Liver (tissue), 9 donors: ENCODE data around the gene RALGPS1. TPM values are rescaled to one million over a fixed set of nuclear protein-coding genes. Genes with fewer than 3 reads are reported as not detected.

ENCODE experiments used
- DNase-seq: peaks from one replicate; pipeline ENCODE4 v3.0.0-alpha.2; 2017; ENCODE audit warnings: low spot score
- H3K27ac ChIP-seq, 2 donors: one replicate each; pipeline ENCODE4 v1.7.0; 2013; ENCODE audit warnings: inconsistent platforms in 2 of 2, low read length in 2 of 2, control low read depth in 1 of 2, low read depth in 1 of 2, mild to moderate bottlenecking in 1 of 2
- H3K27me3 ChIP-seq, 4 donors: one replicate each; pipeline versions ENCODE4 v1.6.1 to v1.7.0; 2013; ENCODE audit warnings: low read length in 3 of 4, inconsistent platforms in 1 of 4, mild to moderate bottlenecking in 1 of 4, moderate library complexity in 1 of 4; ENCODE audit not compliant: control insufficient read depth in 4 of 4, insufficient read depth in 4 of 4
- H3K36me3 ChIP-seq, 4 donors: one replicate each; pipeline versions ENCODE4 v1.6.1 to v1.7.0; 2013; ENCODE audit warnings: low read length in 3 of 4, mild to moderate bottlenecking in 3 of 4, low read depth in 1 of 4, moderate library complexity in 1 of 4; ENCODE audit not compliant: control insufficient read depth in 4 of 4, insufficient read depth in 3 of 4
- H3K4me1 ChIP-seq, 4 donors: one replicate each; pipeline versions ENCODE4 v1.6.1 to v1.7.0; 2013; ENCODE audit warnings: low read length in 3 of 4, mild to moderate bottlenecking in 3 of 4, moderate library complexity in 1 of 4; ENCODE audit not compliant: control insufficient read depth in 4 of 4, insufficient read depth in 4 of 4
- H3K4me3 ChIP-seq, 3 donors: one replicate each; pipeline versions ENCODE4 v1.6.1 to v1.7.0; 2013; ENCODE audit warnings: low read length in 3 of 3, control low read depth in 1 of 3, low read depth in 1 of 3, mild to moderate bottlenecking in 1 of 3
- H3K9ac ChIP-seq, 2 donors: one replicate each; pipeline ENCODE4 v1.7.0; 2013; ENCODE audit warnings: low read length in 2 of 2, mild to moderate bottlenecking in 2 of 2, moderate library complexity in 2 of 2, control low read depth in 1 of 2, low read depth in 1 of 2
- H3K9me3 ChIP-seq, 4 donors: one replicate each; pipeline versions ENCODE4 v1.6.1 to v1.7.0; 2013; ENCODE audit warnings: low read length in 3 of 4; ENCODE audit not compliant: control insufficient read depth in 4 of 4
- EGR1 ChIP-seq, 2 donors: IDR thresholded peaks; 2 replicates each; pipeline ENCODE4 v1.6.1; 2016 to 2018; ENCODE audit warnings: antibody characterized with exemption in 2 of 2, low read depth in 2 of 2
- FOXA2 ChIP-seq: IDR thresholded peaks from 2 replicates; pipeline ENCODE4 v1.6.1; 2016; ENCODE audit warnings: antibody characterized with exemption
- GABPA ChIP-seq, 2 donors: IDR thresholded peaks in 1 of 2; conservative IDR thresholded peaks in 1 of 2; 2 replicates each; pipeline ENCODE4 v1.6.1; 2016; ENCODE audit warnings: antibody characterized with exemption in 2 of 2, mild to moderate bottlenecking in 1 of 2, moderate library complexity in 1 of 2
- HNF4A ChIP-seq, 2 donors: conservative IDR thresholded peaks; 2 replicates each; pipeline ENCODE4 v1.6.1; 2016; ENCODE audit warnings: antibody characterized with exemption in 2 of 2, mild to moderate bottlenecking in 2 of 2
- HNF4G ChIP-seq: IDR thresholded peaks from 2 replicates; pipeline ENCODE4 v1.6.1; 2016; ENCODE audit warnings: antibody characterized with exemption
- MAX ChIP-seq: IDR thresholded peaks from 2 replicates; pipeline ENCODE4 v1.6.1; 2016; ENCODE audit warnings: antibody characterized with exemption
- NR2F2 ChIP-seq: IDR thresholded peaks from 2 replicates; pipeline ENCODE4 v1.6.1; 2016; ENCODE audit warnings: antibody characterized with exemption
- RAD21 ChIP-seq, 2 donors: IDR thresholded peaks; 2 replicates each; pipeline ENCODE4 v1.6.1; 2016; ENCODE audit warnings: antibody characterized with exemption in 2 of 2, mild to moderate bottlenecking in 2 of 2
- REST ChIP-seq: IDR thresholded peaks from 2 replicates; pipeline ENCODE4 v1.6.1; 2016; ENCODE audit warnings: antibody characterized with exemption, mild to moderate bottlenecking
- RXRA ChIP-seq, 2 donors: IDR thresholded peaks; 2 replicates each; pipeline ENCODE4 v1.6.1; 2017 to 2018; ENCODE audit warnings: antibody characterized with exemption in 2 of 2, mild to moderate bottlenecking in 1 of 2
- SP1 ChIP-seq: IDR thresholded peaks from 2 replicates; pipeline ENCODE4 v1.6.1; 2018; ENCODE audit warnings: antibody characterized with exemption, mild to moderate bottlenecking
- TAF1 ChIP-seq: conservative IDR thresholded peaks from 2 replicates; pipeline ENCODE4 v1.6.1; 2016; ENCODE audit warnings: antibody characterized with exemption, mild to moderate bottlenecking
- YY1 ChIP-seq: IDR thresholded peaks from 2 replicates; pipeline ENCODE4 v1.6.1; 2016; ENCODE audit warnings: antibody characterized with exemption, mild to moderate bottlenecking
- WGBS: extraction: QIAGEN DNeasy Blood & Tissue Kit; methylation state at CpG from one replicate; pipeline ENCODE4 v1.1.7; 2013; 5-methylcytosine and 5-hydroxymethylcytosine counted together
- polyA plus RNA-seq, 2 donors: library from polyadenylated mRNA; stranded (reverse) in 1 of 2; unstranded in 1 of 2; fragments of 200-250 nt in 1 of 2; fragments of >200 nt in 1 of 2; fragmentation: Nextera tagmentation in 1 of 2; extraction: Ambion mirVana in 1 of 2; gene quantifications; one replicate each; pipeline versions ENCODE4 v1.2.1 to v1.2.3, GENCODE V29; 2013 to 2015
- total RNA-seq, 2 donors: library from RNA; depleted of rRNA; stranded (reverse); fragments of >200 nt; gene quantifications; one replicate each; pipeline ENCODE4 v1.2.3, GENCODE V29; 2014
- TF ChIP-seq, protein P1 (sequence below): IDR thresholded peaks from 2 replicates; pipeline ENCODE4 v1.6.1; 2016; ENCODE audit warnings: antibody characterized with exemption
- TF ChIP-seq, protein P2 (sequence below): fragments of 150-350 bp; IDR thresholded peaks from 2 replicates; pipeline ENCODE4 v1.5.1; 2017; ENCODE audit warnings: improper control_type of control experiment, low read depth, low read length; ENCODE audit not compliant: missing input control
- TF ChIP-seq, protein P3 (sequence below): IDR thresholded peaks from 2 replicates; pipeline ENCODE4 v1.6.1; 2016; ENCODE audit warnings: antibody characterized with exemption
- donor health status: healthy.
- donor health status: healthy.
- donor health status: healthy.
- donor health status: healthy.
- donor health status: healthy.

The RALGPS1 gene
- total and polyA plus RNA-seq, 4 donors: 1.4 to 2.7 (median 2.0) TPM

DNA sequence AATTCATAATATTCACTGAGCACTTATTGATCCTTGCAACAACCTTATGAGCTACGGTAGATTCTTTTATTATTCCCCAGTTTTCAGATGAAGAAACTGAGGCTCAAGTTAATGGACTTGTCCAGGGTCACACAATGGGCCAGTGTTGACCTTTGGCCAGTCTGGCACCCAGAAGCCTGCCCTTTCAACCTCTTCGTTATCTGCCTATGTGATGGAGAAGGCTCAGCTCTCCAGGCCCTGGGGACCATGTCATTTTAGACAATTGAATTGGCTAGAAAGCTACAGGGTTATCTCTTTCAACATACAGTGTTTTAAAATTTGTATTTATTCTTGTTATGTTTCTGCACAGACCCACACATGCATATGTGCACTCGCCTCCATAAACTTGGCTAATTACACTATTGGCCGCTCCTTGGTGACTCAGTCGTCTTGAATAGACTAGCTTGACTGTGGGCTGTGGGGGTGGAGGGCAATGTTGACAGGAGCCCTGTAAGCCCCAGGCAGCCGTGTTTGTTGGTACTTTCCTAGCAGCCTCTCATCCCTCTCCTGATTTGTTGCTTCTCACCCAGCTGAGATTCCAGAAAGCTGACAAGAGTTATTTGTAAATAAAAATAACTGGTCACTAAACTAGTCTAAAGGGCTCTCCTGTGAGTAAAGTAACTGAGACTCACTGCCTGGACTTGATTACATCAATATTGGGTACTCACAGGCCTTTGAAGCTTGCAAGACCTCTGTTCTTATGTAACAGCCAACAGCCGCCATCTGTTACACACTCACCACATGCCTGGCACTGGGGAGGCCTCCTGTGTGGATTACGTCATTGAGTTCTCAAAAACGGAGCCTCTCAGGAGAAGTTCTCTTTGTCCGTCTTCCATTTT lies 216.3 kb downstream of the RALGPS1 start:
- Histone ChIP-seq H3K27me3 (no peaks in the 10 kb centered on the region), H3K4me3 (no peak overlapping the region), H3K4me1 (peaks cover 0 to 26% (median 16%) of the 10 kb centered on the region in 4 donors), H3K9me3 (no peaks in the 10 kb centered on the region), H3K36me3 (no peaks in the 10 kb centered on the region), H3K9ac (no peak overlapping the region), H3K27ac (peak overlapping the region; percentile 10 to 82)
- DNase-seq: no peak
- WGBS: 82% methylated on average over 10 of the region's 10 CpGs
- TF ChIP-seq HNF4G: no peak
- no peak for TF ChIP-seq NR2F2
- TF ChIP-seq, protein P1, sequence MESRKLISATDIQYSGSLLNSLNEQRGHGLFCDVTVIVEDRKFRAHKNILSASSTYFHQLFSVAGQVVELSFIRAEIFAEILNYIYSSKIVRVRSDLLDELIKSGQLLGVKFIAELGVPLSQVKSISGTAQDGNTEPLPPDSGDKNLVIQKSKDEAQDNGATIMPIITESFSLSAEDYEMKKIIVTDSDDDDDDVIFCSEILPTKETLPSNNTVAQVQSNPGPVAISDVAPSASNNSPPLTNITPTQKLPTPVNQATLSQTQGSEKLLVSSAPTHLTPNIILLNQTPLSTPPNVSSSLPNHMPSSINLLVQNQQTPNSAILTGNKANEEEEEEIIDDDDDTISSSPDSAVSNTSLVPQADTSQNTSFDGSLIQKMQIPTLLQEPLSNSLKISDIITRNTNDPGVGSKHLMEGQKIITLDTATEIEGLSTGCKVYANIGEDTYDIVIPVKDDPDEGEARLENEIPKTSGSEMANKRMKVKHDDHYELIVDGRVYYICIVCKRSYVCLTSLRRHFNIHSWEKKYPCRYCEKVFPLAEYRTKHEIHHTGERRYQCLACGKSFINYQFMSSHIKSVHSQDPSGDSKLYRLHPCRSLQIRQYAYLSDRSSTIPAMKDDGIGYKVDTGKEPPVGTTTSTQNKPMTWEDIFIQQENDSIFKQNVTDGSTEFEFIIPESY: no peak
- no peak for TF ChIP-seq SP1
- TF ChIP-seq FOXA2: no peak
- TF ChIP-seq YY1: no peak
- TF ChIP-seq, protein P2, sequence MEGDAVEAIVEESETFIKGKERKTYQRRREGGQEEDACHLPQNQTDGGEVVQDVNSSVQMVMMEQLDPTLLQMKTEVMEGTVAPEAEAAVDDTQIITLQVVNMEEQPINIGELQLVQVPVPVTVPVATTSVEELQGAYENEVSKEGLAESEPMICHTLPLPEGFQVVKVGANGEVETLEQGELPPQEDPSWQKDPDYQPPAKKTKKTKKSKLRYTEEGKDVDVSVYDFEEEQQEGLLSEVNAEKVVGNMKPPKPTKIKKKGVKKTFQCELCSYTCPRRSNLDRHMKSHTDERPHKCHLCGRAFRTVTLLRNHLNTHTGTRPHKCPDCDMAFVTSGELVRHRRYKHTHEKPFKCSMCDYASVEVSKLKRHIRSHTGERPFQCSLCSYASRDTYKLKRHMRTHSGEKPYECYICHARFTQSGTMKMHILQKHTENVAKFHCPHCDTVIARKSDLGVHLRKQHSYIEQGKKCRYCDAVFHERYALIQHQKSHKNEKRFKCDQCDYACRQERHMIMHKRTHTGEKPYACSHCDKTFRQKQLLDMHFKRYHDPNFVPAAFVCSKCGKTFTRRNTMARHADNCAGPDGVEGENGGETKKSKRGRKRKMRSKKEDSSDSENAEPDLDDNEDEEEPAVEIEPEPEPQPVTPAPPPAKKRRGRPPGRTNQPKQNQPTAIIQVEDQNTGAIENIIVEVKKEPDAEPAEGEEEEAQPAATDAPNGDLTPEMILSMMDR: no peak
- no peak for TF ChIP-seq REST
- no peak for TF ChIP-seq TAF1
- no peak for TF ChIP-seq GABPA (IDR thresholded peaks at IDR 0.05 in 1 of 2, conservative IDR thresholded peaks at IDR 0.05 in 1 of 2)
- TF ChIP-seq RAD21 (IDR thresholded peaks at IDR 0.05): no peak
- TF ChIP-seq HNF4A (conservative IDR thresholded peaks at IDR 0.05): no peak
- no peak for TF ChIP-seq RXRA (IDR thresholded peaks at IDR 0.05)
- TF ChIP-seq EGR1 (IDR thresholded peaks at IDR 0.05; ENCODE audit: low read depth in 2 of 2): no peak

DNA sequence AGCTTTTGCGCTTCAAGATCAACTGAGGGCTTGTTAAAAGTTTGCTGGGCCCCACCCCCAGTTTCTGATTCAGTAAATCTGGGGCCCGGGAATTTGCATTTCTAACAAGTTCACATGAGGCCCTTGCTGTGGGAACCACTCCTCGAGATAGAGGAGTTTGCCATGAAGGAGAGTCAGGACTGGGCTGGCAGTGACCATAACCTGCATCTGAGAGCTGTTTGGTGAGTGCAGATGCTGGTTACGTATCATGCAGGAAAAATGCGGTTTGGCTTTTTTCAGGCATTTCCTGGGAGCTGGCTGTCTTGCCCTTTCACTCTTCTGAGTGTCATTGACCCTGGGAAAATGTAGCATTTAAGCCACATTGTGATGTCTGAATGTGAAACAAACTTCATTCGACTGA lies 217.3 kb downstream of the RALGPS1 start:
- no peak overlapping the region for H3K4me3 ChIP-seq
- no peak overlapping the region for H3K9ac ChIP-seq
- H3K27me3 ChIP-seq: no peaks in the 10 kb centered on the region
- H3K4me1 ChIP-seq: peaks cover 0 to 26% (median 16%) of the 10 kb centered on the region in 4 donors
- WGBS: 79% methylated on average over 6 of the region's 6 CpGs
- H3K9me3 ChIP-seq: no peaks in the 10 kb centered on the region
- H3K27ac ChIP-seq: peak overlapping the region; percentile 10 to 82
- no peak for DNase-seq
- no peaks in the 10 kb centered on the region for H3K36me3 ChIP-seq
- peak; percentile 22 for TF ChIP-seq SP1
- TF ChIP-seq, protein P3, sequence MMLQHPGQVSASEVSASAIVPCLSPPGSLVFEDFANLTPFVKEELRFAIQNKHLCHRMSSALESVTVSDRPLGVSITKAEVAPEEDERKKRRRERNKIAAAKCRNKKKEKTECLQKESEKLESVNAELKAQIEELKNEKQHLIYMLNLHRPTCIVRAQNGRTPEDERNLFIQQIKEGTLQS: no peak
- TF ChIP-seq RXRA (IDR thresholded peaks at IDR 0.05): peak; percentile 63
- no peak for TF ChIP-seq MAX
- TF ChIP-seq NR2F2: peak; percentile 80
- TF ChIP-seq, protein P1: no peak
